22Rv1 (cell line): ENCODE measurements around the gene EXOC4.

ENCODE experiments used
- CTCF ChIP-seq: fragments of 450-650 bp; IDR thresholded peaks from 2 replicates; pipeline ENCODE4 v1.5.1; 2017; ENCODE audit warnings: mild to moderate bottlenecking
- ZFX ChIP-seq: fragments of 450-650 bp; IDR thresholded peaks from 2 replicates; pipeline ENCODE4 v1.6.1; 2017; ENCODE audit warnings: antibody characterized with exemption, borderline replicate concordance

DNA sequence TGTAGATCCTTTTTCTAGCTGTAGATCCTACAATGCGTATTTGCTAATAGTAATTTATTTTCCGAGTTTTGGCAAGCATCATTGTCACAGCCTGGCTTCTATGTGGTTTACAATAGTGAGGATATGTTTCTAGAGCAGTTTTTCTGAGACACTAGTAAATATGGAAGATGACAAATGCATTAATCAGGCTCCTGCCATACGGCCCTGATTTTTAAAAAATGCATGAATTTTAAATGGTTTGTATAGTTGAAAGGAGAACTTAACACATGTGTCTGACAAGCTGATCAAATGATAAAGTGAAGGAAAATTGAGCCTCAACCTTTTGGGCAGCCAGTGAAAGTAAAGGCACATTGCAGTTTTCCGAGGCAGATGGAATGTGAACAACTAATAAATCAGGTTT is 354.1 kb downstream of the EXOC4 start:
- TF ChIP-seq CTCF = no peak
- no peak for TF ChIP-seq ZFX
